Measurements from ENCODE around the gene ZNF684.

DNA sequence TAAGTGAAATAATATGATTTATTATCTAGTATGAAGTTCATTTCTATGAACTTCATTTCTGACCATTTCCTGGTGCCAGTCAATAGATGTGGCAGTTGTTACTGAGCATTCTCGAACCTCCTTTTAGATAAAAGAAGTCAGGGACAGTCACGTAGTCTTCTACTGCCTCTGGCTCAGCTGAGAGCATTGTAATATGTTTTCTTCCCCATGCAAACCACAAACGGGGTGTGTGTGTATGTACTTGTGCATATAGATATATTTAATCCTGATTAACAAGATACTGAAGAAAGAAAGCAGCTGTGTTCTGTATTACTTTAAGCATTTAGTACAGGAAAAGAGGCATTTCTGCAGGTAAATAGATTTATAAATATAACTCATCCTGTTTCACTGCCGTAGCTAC, 21.6 kb downstream of the ZNF684 start:
- no peak for TF ChIP-seq TAF1 (IDR thresholded peaks at IDR 0.05; ENCODE audit: low read depth, low read length)
- TF ChIP-seq POLR2A (IDR thresholded peaks at IDR 0.05; ENCODE audit: low read depth, low read length), result no peak
